ENCODE data around the gene DLGAP1. TPM values are rescaled to one million over a fixed set of nuclear protein-coding genes. Genes with fewer than 3 reads are reported as not detected.

DLGAP1 gene
- total RNA-seq, 1 donor from 2014 or later = 3.7 TPM

DNA sequence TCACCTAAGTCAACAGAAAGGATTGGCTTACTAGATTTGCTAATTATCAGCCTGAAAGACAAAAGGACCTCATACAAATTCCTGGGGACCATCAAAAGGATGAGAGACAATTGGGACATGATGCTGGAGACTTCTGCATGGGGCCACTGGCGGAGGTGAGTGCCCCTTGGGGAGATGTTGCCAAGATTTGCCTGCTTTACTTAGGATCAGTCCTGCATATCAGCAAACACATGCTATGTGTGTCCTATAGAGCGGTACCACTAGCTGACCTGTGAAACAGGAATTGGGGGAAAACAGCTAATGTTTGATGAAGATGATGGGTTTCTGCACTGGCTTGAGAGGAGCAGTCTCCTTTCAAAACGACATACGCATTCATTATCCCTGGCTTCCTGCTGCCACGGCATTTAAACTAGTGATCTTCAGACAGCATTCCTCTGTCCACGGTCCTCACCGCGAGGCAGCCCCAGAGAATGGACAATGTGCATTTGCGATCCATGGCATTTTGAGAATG is 901.0 kb downstream of the DLGAP1 start:
- DNase-seq (ENCODE audit: low read depth, low spot score) = no peak

DNA sequence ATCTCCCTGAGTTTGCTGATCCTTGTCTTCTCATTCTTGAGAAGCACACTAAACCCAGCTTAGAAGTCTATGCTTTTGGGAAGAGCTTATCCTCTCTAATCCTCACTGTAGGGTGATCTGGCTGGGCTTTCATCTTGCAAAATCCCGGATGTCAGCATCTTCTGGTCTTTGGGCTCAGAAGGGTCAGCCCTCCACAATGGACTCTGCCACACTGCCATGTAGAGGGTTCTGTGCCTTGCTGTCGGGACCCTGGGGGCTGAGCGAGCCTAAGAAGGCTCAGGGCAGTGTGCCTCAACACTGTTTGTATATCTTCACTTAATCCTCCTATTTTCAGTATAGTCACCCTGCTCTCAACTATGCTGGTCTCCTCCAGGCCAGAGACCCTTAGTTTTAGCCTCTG is 902.8 kb downstream of the DLGAP1 start:
- DNase-seq (ENCODE audit: low read depth, low spot score) = no peak

DNA sequence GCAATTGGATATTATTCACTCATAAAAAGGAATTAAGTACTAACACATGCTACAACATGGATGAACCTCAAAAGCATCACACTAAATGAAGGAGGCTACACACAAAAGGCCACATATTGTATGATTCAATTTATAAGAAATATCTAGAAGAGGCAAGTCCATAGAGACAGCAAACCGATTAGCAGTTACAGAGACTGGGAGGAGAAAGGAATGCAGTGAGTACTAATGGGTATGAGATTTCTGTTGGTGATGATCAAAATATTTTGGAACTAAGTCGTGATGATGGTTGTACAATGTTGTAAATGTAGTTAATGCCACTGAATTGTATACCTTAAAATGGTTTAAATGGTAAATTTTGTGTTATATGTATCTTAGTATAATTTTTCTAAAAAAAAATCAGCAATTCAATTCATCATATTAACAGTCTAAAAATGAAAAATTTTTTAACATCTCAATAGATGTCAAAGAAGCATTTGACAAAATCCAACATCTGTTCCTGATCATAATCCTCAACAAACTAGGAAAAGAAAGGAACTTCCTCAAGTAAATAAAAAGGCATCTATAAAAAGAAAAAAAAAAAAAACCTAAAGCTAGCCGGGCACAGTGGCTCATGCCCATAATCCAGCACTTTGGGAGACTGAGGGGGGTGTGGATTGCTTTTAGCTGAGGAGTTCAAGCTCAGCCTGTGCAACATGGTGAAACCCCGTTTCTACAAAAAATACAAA is 907.1 kb downstream of the DLGAP1 start:
- DNase-seq (ENCODE audit: low read depth, low spot score) = no peak

DNA sequence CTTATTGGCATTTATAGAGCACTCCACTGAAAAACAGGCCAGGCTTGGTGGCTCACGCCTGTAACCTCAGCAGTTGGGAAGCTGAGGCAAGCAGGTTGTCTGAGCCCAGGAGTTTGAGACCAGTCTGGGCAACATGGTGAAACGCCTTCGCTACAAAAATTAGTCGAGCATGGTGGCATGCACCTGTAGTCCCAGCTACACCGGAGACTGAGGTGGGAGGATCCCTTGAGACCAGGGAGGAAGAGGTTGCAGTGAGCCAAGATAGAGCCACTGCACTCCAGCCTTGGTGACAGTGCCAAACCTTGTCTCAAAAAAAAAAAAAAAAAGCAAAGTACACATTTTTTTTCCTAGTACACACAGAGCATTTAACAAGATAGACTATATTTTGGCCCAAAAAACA is 909.0 kb downstream of the DLGAP1 start:
- no peak for DNase-seq (ENCODE audit: low read depth, low spot score)

DNA sequence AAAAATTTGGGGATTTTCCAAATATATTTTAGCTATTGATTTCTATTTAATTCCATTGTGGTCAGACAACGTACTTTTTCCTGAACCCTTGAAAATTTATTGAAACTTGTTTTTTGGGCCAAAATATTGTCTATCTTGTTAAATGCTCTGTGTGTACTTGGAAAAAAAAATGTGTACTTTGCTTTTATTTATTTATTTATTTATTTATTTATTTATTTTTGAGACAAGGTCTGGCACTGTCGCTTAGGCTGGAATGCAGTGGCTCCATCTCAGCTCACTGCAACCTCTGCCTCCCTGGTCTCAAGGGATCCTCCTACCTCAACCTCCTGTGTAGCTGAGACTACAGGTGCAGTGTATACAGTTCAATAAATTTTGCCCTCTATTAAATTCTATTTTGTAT is 910.6 kb downstream of the DLGAP1 start:
- DNase-seq (ENCODE audit: low read depth, low spot score) = no peak

DNA sequence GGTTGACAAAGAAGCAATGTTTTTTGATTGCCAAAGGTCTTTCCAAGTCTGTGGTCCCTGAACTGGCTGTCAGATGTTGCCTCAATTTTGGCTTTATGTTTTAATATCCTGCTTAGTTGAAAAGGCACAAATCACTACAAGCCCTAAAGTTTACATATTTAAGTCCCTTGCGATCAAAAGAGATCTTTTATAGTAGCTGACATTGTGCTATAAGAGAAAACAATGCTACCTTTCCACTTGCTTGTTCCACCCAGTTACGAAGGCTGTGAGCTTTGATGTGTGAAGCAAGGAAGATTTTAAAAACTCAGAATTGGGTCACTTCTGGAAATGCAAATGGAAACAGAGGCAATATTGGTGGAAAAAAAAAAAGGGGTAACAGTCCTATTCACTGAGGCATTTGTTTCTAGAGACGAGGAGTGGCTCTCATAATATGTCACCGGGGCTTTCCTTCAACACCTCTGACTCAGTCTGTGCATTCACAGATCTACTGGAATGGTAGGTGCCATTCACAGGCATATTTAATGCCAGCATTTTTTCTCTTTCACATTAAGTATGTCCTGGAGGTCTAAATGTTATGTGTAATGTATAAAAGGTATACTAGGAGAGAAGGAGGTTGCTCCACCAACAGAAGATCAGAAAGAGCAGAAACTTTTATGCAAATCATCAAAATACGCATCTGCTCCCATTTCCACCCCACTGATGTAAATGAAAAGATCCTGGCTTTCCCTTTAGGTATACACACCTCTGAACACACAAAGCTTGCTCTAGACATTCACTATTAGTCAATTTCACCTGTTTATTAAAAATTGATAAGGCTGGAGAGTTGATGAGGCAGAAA is 913.3 kb downstream of the DLGAP1 start:
- no peak for DNase-seq (ENCODE audit: low read depth, low spot score)

DNA sequence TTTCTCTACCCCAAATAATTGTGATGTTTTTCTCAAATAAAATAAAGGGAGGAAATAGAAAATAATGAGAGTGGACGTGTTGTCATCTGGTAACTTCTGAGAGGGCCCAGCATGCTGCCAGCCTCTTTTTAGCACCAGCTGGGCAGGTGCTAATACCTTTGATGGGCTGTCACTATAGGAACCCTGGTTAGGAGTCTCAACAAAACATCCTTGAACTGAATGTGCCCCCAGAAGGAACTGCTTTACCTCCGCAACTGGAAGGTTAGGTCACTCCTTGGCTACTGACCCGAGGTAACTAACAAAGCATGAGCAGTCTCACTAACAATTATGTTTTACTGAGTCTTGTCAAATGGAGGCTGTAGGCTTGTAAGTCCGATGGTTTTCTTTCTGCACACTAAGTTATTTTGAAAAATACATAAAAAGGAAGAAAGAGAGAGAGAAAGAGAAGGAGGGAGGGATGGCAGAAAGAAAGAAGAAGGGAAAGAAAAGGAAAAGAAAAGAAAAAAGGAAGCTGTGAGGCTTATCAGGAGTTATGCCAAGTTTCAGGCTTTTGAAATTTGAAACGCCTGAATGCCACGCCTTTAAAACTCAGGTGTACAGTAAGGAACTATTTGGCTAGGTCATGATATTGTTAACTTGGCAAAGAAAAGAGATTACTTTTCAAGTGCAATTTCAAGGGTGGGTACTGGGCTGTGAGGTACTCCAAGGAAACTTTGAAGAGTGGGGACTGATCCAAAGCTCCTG is 914.1 kb downstream of the DLGAP1 start:
- DNase-seq (ENCODE audit: low read depth, low spot score) = no peak

DNA sequence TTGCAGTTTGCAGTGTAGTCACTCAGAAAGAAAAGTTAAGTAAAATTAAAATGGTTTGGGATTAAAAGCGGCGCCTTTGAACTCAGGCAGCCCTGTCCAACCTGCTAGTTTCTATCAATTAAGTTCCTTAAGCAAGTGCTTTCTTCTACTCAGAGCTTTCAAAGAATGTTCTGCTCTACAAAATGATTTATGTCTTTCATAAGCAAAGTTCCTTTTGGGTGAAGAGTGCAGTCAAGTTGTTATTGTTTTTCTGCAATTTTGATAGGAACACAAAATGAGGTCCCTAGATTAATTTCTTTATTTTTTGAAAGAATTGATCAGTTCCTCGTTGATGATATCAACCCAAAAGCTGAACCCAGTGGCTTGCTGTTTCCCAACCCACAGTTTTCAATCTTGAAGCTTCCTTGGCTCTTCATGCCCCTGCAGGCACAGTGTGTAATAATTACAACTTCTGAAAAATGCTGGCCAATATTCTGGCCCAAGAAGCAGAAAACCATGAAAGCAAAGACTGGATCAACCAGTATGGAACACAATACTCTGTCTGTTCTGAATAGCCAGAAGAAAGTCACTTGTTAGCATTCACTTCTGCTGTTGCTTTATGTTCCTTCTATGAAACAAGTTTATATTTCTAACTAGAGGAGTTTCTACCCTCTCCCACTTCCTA is 916.0 kb downstream of the DLGAP1 start:
- no peak for DNase-seq (ENCODE audit: low read depth, low spot score)

DNA sequence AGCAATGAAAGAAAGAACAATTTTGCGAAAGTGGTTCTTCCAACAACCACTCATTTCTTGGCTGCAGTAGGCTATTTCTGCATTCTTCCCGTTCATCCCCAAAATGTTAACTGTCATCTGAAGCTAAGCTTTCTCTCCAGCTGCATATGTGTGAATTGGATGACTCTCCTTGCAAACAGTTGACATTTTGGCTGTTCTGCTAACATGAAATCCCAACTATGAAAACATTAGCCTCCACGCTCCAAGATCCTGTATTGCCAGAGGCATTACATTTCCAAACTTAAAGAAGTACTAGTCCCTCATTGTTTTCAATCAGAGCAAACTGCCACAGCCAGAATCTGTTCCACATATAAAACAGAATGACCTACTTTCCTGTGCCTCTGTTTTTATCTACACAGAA is 916.7 kb downstream of the DLGAP1 start:
- DNase-seq (ENCODE audit: low read depth, low spot score) = no peak

DNA sequence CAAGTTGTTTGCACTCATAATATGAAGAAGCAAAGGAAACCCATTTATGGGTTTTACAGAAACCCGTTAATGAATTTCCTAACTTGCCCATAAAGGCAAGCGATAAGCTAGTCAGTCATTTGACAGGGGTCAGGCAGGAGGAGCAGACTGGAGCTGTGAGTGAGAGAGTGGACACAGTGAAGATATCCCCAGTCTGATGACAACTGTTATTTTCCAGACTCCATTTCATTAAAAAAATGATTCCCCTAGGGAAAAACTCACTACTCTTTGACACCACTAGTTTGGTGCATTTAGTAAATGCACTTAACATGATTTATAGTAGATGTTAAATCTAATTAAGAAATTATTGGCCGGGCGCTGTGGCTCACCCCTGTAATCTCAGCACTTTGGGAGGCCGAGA is 924.3 kb downstream of the DLGAP1 start:
- no peak for DNase-seq (ENCODE audit: low read depth, low spot score)

DNA sequence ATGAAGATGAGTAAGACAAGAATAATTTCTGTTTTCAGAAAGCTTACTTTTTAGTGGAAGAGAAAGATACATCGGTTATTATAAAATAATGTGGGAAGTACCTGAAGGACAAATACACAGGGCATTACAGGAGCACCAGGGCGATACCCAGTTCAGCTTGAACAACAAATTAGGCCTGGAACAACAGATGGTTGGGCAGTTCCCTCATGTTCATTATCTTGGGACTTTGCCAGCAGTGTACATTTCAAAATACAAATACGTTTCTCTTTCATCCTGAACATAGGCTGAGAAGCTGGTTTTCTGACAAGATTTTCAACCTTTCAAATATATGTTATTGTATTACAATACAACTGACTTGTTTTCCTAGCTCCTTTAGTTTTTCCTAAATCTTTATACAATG is 925.5 kb downstream of the DLGAP1 start:
- no peak for DNase-seq (ENCODE audit: low read depth, low spot score)

DNA sequence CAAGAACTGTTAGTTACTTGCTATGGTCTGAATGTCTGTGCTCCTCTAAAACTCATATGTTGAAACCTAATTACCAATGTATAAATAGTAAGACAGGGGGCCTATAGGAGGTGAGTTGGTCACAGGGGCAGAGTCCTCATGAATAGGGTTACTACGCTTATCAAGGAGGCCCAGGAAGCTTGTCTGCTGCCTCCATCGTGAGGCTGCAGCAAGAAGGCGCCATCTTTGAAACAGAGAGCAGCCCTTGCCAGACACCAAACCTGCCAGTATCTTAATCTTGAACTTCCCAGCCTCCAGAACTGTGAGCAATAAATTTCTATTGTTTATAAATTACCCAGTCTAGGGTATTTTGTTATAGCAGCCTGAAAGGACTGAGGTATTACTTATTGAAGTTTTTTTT is 926.0 kb downstream of the DLGAP1 start:
- DNase-seq (ENCODE audit: low read depth, low spot score) = no peak

DNA sequence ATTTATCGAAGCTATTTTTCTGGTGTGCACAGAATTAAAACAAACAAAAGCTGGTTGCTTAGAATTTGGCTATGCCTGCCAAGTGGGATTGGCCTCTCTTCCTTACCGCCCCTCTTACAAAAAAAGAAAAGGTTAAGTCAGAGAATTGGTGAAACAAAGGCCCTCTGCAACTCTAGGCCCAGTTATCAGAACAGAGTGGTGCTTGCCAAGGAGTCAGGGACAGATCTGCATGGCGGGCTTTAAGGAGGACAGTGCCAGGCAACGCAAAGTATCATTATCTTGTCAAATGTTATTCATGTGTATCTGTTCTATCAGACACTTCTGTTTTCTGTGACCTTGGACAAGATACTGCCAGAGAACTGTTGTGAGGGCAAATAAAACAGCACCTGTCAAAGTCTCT is 926.9 kb downstream of the DLGAP1 start:
- DNase-seq (ENCODE audit: low read depth, low spot score) = no peak

DNA sequence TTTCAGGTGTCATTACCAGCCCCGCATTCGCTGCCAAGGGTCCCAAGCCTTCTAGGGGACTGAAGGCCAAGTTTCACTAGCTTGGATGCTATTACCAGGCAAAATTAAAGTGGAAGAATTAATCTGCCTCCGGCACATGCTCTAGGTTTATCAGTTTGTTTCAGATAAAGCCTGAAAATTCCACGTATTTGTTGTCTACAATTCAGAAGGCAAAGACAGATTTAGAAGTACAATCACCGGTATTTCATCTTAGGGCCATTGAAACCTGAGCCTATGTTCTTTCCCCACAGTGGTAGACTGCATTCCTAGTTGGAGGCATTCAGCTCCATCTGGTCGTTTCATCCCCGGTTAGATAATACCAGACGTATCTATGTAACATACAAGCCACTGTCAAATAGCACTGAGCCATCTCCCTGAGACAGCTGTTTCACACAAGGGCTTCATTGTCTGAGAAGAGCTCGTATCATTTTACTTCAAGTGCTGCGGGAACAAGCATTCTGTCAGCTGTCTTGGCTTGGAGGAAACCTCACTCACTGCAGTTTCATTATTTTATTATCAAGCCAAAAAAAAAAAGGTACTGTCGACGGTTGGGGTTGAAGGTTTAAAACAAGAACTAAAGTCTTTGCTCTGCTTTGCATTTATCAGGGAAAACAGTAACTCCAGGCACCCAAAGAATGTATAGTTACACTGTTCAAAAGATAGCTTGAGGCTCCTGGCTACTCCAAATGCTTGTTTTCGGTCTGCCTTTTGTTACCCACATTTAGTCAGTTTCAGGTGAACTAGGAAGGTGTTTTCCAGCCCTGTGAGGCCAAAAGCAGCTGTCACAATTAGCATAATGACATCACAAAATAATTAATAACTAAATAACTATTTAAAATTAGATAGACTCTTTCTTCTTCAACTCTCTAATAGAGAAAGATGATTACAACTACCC is 928.4 kb downstream of the DLGAP1 start:
- DNase-seq (ENCODE audit: low read depth, low spot score) = no peak

DNA sequence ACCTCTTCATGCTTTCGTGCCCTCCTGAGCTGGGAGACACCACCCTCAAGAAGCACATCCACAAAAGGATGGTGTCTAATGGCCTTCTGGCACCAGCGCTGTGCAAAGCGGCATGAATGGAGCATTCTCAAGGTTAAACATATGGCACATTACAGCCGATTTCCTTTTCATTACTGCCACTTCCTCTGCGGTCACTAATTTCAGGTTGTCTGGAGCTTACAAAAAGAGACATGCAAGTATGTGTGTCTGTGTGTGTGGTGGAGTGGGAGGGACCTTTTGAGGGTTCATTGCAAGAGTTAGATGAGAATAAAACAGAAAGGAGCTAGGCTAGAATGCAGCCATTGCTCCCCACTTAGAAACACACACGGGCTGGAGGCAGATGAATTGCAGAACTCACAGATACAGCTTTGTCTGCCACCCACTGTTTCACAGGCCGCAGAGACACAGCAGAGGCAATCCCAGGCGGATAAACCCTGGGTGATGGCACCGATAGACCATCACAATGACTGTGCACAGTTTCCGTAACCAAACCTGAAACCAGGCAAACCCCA is 929.2 kb downstream of the DLGAP1 start:
- no peak for DNase-seq (ENCODE audit: low read depth, low spot score)

DNA sequence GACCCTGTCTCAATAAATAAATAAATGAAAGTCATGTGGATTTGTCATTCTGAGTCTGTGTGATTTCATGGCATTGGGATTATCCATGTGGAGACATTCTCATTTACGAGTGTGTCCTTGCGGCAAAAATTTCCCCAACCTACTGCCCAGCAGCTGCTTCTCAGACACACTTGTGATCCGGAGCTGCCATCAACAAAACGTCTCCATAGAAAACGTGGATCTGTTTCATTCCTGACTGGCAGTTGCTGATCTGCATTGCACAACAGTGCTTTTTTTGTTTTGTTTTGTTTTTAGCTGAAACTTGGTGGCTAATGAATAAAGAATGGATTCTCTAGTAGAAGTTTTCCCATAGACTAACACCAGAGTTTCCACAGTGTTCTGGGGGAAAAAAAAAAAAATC is 930.4 kb downstream of the DLGAP1 start:
- no peak for DNase-seq (ENCODE audit: low read depth, low spot score)

DNA sequence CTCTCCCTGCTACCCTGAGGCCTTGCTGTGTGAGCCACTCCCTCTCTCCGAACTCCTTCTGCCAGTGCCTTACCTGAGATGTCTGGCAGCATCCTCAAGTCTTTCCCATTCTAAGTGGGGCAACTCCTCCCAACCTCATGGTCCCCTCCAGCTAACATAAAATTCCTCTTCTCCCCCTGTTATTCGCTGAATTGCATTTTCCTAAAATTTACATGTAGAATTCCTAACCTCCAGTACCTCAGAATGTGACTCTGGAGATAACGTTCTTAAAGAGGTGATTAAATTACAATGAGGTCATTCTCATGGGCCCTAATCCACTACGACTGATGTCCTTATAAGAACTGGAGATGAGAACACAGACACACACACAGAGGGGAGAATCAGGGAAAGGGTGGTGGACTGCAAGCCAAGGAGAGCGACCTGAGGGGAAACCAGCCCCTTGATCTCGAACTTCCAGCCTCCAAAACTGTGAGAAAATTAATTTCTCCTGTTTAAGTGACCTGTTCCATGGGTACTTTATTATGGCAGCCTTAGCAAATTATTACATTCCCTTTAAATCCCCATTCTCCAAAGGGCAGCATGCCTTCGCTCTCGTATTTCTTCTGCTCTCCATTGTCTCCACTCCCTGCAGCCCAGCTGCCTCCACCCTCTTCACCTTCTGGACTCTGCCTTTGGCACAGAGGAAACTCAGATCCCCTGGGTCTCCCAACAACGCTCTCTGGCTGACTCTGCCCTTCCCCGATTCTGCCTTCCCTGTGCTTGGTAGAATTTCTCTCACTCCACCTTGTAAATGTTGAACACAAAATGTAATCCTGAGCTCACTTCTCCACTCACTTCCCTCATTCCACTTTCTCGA is 934.6 kb downstream of the DLGAP1 start:
- DNase-seq (ENCODE audit: low read depth, low spot score) = no peak

DNA sequence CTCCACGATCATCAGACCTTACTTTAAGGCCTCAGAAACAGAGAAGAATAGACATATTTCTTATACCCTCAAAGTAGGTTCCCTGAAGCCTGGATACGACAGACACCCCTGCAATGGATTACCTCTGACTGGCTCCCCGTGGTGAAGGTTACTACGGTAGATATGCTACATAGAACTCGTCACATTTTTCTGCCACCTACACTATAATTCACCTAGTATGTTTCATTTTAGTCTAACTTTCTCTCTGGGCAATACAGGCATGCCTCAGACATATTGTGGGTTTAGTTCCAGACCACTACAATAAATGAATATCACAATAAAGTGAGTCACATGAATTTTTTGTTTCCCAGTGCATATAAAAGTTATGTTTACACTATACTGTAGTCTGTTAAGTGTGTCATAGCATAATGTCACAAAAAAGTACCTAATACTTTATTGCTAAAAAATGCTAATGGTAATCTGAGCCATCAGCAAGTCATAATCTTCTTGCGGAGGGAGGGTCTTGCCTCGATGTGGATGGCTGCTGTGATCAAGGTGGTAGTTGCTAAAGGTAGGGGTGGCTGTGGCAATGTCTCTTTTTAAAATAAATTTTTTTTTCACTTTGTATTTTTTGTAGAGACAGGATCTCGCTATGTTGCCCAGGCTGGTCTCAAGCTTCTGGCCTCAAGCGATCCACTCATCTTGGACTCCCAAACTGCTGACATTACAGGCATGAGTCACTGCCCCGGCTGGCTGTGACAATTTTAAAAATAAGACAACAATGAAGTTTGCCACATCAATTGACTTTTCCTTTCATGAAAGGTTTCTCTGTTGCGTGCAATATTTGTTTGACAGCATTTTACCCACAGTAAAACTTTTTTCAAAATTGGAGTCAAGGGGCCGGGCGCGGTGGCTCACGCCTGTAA is 940.5 kb downstream of the DLGAP1 start:
- DNase-seq (ENCODE audit: low read depth, low spot score) = no peak
